ENCODE results near the gene IL13.
"Not testable (repeated sequence)": the region's sequence is repeated elsewhere in the genome, so short reads cannot be mapped to it uniquely, and the experiment has no call there.

IL13 gene

GRCh38 chr5:132691755-132692631 lies 34.0 kb downstream of the IL13 start:
- DNase-seq, result not testable (repeated sequence)

- DNase-seq, result no peak
These were observed 34.6 kb downstream of the IL13 start for GRCh38 chr5:132692632-132692967.

- no peak for DNase-seq
These were observed 38.0 kb downstream of the IL13 start for GRCh38 chr5:132695956-132696355.

- DNase-seq, result no peak
These were observed 46.9 kb downstream of the IL13 start for GRCh38 chr5:132704875-132705274.

GRCh38 chr5:132708645-132709044 lies 50.7 kb downstream of the IL13 start:
- DNase-seq, result no peak

Data from retina (tissue), 1 donor.